WTC11 (cell line): ENCODE measurements around the gene SAMD4A. TPM values are rescaled to one million over a fixed set of nuclear protein-coding genes. Genes with fewer than 3 reads are reported as not detected.

Source experiments
- ATAC-seq: fragments of 200-7000 bp; cut with Tn5 transposase; 2 replicates; pipeline ENCODE4 v1.10.0; 2021; ENCODE audit warnings: mild to moderate bottlenecking, moderate library complexity
- CTCF ChIA-PET: fragments of 300-600 bp; sonication (Branson Sonifier 250); formaldehyde crosslinking; loops from one replicate; lab custom pipeline; 2021; ENCODE audit warnings: antibody characterized with exemption; lab: Charles Lee
- POLR2A ChIA-PET: fragments of 350-600 bp; sonication (Branson Sonifier 250); formaldehyde crosslinking; loops from one replicate; lab custom pipeline; 2021; ENCODE audit warnings: antibody characterized with exemption; lab: Charles Lee
- DNase-seq: peaks from one replicate; pipeline ENCODE4 v3.0.0; 2021; ENCODE audit warnings: low spot score
- H3K27ac Mint-ChIP-seq: 2 replicates; pipeline ENCODE4 v1.8.0; 2021; ENCODE audit warnings: mixed read lengths
- H3K27me3 Mint-ChIP-seq: 2 replicates; pipeline ENCODE4 v1.8.0; 2021; ENCODE audit warnings: low read depth, mild to moderate bottlenecking, moderate library complexity, mixed read lengths
- H3K36me3 Mint-ChIP-seq: 2 replicates; pipeline ENCODE4 v1.8.0; 2021; ENCODE audit warnings: mixed read lengths
- H3K4me1 Mint-ChIP-seq: 2 replicates; pipeline ENCODE4 v1.8.0; 2022; ENCODE audit warnings: mixed read lengths
- H3K4me3 Mint-ChIP-seq: 2 replicates; pipeline ENCODE4 v1.8.0; 2021; ENCODE audit warnings: mild to moderate bottlenecking, moderate library complexity, mixed read lengths
- H3K9me3 Mint-ChIP-seq: 2 replicates; pipeline ENCODE4 v1.8.0; 2021; ENCODE audit warnings: mixed read lengths
- AR ChIP-seq: fragments of 250-450 bp; sonication (Bioruptor Pico); IDR thresholded peaks from 2 replicates; pipeline ENCODE4 v1.9.0; 2021; ENCODE audit warnings: mild to moderate bottlenecking
- ATF2 ChIP-seq: sonication (generic); formaldehyde crosslinking; IDR thresholded peaks from 2 replicates; pipeline ENCODE4 v1.8.1; 2022; ENCODE audit warnings: low read depth, missing genetic modification reagents, borderline replicate concordance
- CBFB ChIP-seq: sonication (generic); formaldehyde crosslinking; IDR thresholded peaks from 2 replicates; pipeline ENCODE4 v1.8.1; 2022; ENCODE audit warnings: mild to moderate bottlenecking, low read depth, missing genetic modification reagents
- CREM ChIP-seq: sonication (generic); formaldehyde crosslinking; IDR thresholded peaks from 2 replicates; pipeline ENCODE4 v1.8.1; 2022; ENCODE audit warnings: mild to moderate bottlenecking, missing genetic modification reagents, moderate library complexity
- ELF4 ChIP-seq: sonication (generic); formaldehyde crosslinking; IDR thresholded peaks from 2 replicates; pipeline ENCODE4 v1.8.1; 2022; ENCODE audit warnings: low read depth, mild to moderate bottlenecking, moderate library complexity, missing genetic modification reagents
- MAX ChIP-seq: sonication (generic); formaldehyde crosslinking; IDR thresholded peaks from 2 replicates; pipeline ENCODE4 v1.8.0; 2022; ENCODE audit warnings: mild to moderate bottlenecking, missing genetic modification reagents
- MLX ChIP-seq: sonication (generic); formaldehyde crosslinking; IDR thresholded peaks from 2 replicates; pipeline ENCODE4 v1.8.1; 2023; ENCODE audit warnings: mild to moderate bottlenecking, missing genetic modification reagents, moderate library complexity
- MYBL2 ChIP-seq: sonication (generic); formaldehyde crosslinking; IDR thresholded peaks from 2 replicates; pipeline ENCODE4 v1.8.1; 2023; ENCODE audit warnings: mild to moderate bottlenecking, moderate library complexity, missing genetic modification reagents
- NFYB ChIP-seq: sonication (generic); formaldehyde crosslinking; conservative IDR thresholded peaks from 2 replicates; pipeline ENCODE4 v1.8.0; 2022; ENCODE audit warnings: low read depth, missing genetic modification reagents
- NR1H2 ChIP-seq: sonication (generic); formaldehyde crosslinking; IDR thresholded peaks from 2 replicates; pipeline ENCODE4 v1.9.0; 2021; ENCODE audit warnings: mild to moderate bottlenecking, moderate library complexity, missing genetic modification reagents
- NR2C2 ChIP-seq: sonication (generic); formaldehyde crosslinking; IDR thresholded peaks from 2 replicates; pipeline ENCODE4 v1.8.0; 2022; ENCODE audit warnings: mild to moderate bottlenecking, missing genetic modification reagents
- OVOL2 ChIP-seq: fragments of 250-450 bp; sonication (Bioruptor Pico); IDR thresholded peaks from 2 replicates; pipeline ENCODE4 v1.9.0; 2021; ENCODE audit warnings: mild to moderate bottlenecking, borderline replicate concordance
- SMAD3 ChIP-seq: sonication (generic); formaldehyde crosslinking; IDR thresholded peaks from 2 replicates; pipeline ENCODE4 v1.8.0; 2022; ENCODE audit warnings: missing genetic modification reagents, mild to moderate bottlenecking, borderline replicate concordance
- SMAD4 ChIP-seq: sonication (generic); formaldehyde crosslinking; IDR thresholded peaks from 2 replicates; pipeline ENCODE4 v1.8.0; 2022; ENCODE audit warnings: mild to moderate bottlenecking, missing genetic modification reagents
- TEAD1 ChIP-seq: sonication (generic); formaldehyde crosslinking; IDR thresholded peaks from 2 replicates; pipeline ENCODE4 v1.8.0; 2022; ENCODE audit warnings: mild to moderate bottlenecking, missing genetic modification reagents
- USF2 ChIP-seq: sonication (generic); formaldehyde crosslinking; IDR thresholded peaks from 2 replicates; pipeline ENCODE4 v1.8.1; 2023; ENCODE audit warnings: mild to moderate bottlenecking, missing genetic modification reagents, moderate library complexity
- ZBTB21 ChIP-seq: sonication (generic); formaldehyde crosslinking; IDR thresholded peaks from 2 replicates; pipeline ENCODE4 v1.8.1; 2023; ENCODE audit warnings: mild to moderate bottlenecking, missing genetic modification reagents, borderline replicate concordance
- ZBTB43 ChIP-seq: sonication (generic); formaldehyde crosslinking; IDR thresholded peaks from 2 replicates; pipeline ENCODE4 v1.8.1; 2023; ENCODE audit warnings: mild to moderate bottlenecking, missing genetic modification reagents
- ZNF232 ChIP-seq: sonication (generic); formaldehyde crosslinking; IDR thresholded peaks from 2 replicates; pipeline ENCODE4 v1.8.0; 2022; ENCODE audit warnings: mild to moderate bottlenecking, missing genetic modification reagents
- ZNF425 ChIP-seq: fragments of 250-450 bp; sonication (Bioruptor Pico); conservative IDR thresholded peaks from 2 replicates; pipeline ENCODE4 v1.9.0; 2021; ENCODE audit warnings: mild to moderate bottlenecking
- ZNF512 ChIP-seq: sonication (generic); formaldehyde crosslinking; IDR thresholded peaks from 2 replicates; pipeline ENCODE4 v1.8.1; 2022; ENCODE audit warnings: missing genetic modification reagents, borderline replicate concordance
- ZNF532 ChIP-seq: fragments of 250-450 bp; sonication (Bioruptor Pico); IDR thresholded peaks from 2 replicates; pipeline ENCODE4 v1.9.0; 2021; ENCODE audit warnings: mild to moderate bottlenecking, borderline replicate concordance
- total RNA-seq: library from RNA; stranded (reverse); gene quantifications from 3 replicates; pipeline ENCODE4 v1.2.3, GENCODE V29; 2021

SAMD4A gene
- total RNA-seq, 1 experiment from 2014 or later, result 6.0 TPM

GRCh38 chr14:54664961-54665360 lies 98.0 kb downstream of the SAMD4A start (continued):
- TF ChIP-seq ATF2, result no peak
- TF ChIP-seq SMAD3 (CRISPR knock-in tag), result no peak
- no peak for TF ChIP-seq MYBL2
- TF ChIP-seq ZNF512 (CRISPR knock-in tag), result no peak
- no peak for TF ChIP-seq NR2C2 (CRISPR knock-in tag)
- TF ChIP-seq ZNF232, result no peak
- no peak for TF ChIP-seq MAX (CRISPR knock-in tag)
- TF ChIP-seq SMAD4 (CRISPR knock-in tag), result no peak
- no peak for TF ChIP-seq NR1H2 (CRISPR knock-in tag)
- no peak for TF ChIP-seq CREM (CRISPR knock-in tag)

GRCh38 chr14:54665946-54666345 lies 99.0 kb downstream of the SAMD4A start:
- Mint-ChIP-seq H3K27ac (no peak overlapping the region), H3K36me3 (no peaks in the 10 kb centered on the region), H3K4me3 (no peak overlapping the region), H3K4me1 (peaks cover 17% of the 10 kb centered on the region), H3K9me3 (no peaks in the 10 kb centered on the region), H3K27me3 (no peaks in the 10 kb centered on the region)
- DNase-seq, result no peak
- no peak for ATAC-seq
- POLR2A ChIA-PET, result no interaction called here
- CTCF ChIA-PET, result interaction anchor here (0.5 kb wide), 1 partner anchor 13 kb away, joined by 3 read pairs; no protein-coding TSS in a partner anchor
- TF ChIP-seq TEAD1 (CRISPR knock-in tag) (no peak), ZBTB43 (CRISPR knock-in tag) (no peak), AR (CRISPR knock-in tag) (no peak), USF2 (CRISPR knock-in tag) (no peak), ZNF532 (no peak), MLX (no peak), CBFB (CRISPR knock-in tag) (no peak), ELF4 (CRISPR knock-in tag) (no peak), OVOL2 (no peak), NFYB (no peak), ZNF425 (no peak), ZBTB21 (no peak), CREM (CRISPR knock-in tag) (no peak)
